Activated CD4-positive, alpha-beta T cell treated with anti-CD3 and anti-CD28 coated beads, Interleukin-2, amount 50 U/mL, for 16 hours (primary cell): Measurements from ENCODE around the gene RELT.

ENCODE experiments used
- DNase-seq: peaks from one replicate; pipeline ENCODE4 v3.0.0-alpha.2; 2020

Gene RELT

DNA sequence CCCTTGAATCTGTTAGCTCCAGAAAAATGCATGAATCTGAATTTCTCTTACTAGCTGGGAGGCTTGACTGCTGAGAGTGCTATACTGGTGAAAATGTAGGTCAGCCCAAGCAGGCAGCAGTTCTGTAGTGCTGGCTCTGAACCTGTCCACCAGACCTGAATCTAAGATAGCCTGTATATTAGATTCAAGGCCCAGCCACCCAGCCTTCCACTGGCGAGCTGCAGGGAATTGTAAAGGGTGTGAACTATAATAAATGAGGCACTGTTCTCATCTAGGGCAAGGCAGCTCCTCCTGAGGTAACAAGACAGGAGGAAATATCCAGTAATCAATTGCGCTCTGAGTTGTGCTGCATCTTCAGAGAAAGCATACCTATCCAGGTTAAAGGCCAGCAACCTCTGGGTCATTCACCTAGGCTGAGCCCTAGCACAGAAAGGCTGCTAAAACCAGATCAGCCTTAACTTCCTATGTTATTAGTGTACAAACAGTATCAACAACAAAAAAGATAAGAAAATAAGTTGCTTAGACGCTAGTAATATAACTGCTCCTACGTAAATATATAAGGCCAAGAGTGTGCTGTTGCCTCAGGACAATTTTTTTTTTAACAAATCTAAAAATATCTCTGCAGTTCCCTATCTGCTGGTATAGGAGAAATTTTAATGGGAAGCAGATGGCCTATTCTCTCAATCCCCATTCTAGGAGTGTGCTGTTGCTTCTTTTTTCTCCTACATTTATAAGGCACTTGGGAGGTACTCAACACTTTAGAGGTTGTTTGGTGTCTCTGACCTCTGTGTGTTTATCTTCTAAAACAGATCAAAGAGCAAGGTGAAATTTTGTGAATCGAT, 63.0 kb downstream of the RELT start:
- DNase-seq = no peak

DNA sequence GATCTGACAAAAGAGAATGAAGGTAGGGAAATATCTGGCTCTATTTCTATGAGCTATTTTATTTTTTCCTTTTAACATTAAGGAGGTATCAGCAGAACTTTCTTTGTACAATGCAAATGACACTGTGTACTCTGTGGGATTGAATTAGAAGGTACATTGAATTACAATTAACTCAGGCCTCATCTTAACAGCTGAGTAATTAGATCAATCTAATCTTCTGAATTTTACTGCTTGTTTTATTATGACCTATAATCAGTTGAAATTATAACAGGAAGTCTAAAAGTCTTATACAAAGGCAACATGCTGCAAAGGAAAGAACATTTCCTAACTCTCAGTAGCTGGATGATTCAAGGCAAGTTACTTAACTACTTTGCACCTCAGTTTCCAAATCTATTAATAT, 69.8 kb downstream of the RELT start:
- DNase-seq = no peak

DNA sequence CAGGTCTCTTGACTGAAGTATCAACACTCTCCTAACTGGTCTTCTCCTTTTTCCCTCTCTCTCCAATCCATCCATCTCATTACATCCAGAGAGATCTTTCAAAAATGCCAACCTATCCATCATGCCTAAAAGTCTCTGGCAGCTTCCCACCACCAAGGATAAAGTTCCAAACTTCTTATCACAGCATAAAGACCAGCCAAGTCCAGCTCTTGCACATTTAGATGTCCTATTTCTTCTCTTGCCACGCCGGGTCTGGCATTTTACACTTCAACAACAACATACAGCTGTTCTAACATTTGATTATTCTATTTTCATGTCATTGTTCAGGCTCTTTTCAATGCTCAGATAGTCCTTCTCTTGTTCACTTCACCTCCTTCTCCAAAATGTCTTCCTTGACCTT, 70.6 kb downstream of the RELT start:
- no peak for DNase-seq
